ENCODE measurements around the gene B3GNT4.
"Not testable (repeated sequence)": the region's sequence is repeated elsewhere in the genome, so short reads cannot be mapped to it uniquely, and the experiment has no call there.

B3GNT4 gene

DNA sequence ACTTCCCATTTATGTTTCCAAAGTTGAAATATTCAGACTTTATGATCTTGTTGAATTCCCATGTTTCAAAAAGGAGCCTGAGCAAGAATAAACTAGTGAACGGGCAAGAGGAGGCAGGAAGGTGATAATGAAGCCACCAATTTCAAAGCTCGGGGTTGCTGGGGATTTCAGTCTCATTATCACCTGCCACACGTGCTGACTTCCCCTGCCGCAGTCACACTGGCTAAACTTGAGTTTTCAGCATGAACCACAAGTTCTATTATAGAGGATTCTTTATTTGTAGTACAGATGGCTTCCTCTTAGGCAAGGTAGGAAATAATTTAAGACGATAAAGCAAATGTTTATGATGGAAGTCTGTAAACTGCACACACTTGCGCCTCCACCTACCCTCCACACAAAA is 40.5 kb downstream of the B3GNT4 start:
- TF ChIP-seq, protein P1, sequence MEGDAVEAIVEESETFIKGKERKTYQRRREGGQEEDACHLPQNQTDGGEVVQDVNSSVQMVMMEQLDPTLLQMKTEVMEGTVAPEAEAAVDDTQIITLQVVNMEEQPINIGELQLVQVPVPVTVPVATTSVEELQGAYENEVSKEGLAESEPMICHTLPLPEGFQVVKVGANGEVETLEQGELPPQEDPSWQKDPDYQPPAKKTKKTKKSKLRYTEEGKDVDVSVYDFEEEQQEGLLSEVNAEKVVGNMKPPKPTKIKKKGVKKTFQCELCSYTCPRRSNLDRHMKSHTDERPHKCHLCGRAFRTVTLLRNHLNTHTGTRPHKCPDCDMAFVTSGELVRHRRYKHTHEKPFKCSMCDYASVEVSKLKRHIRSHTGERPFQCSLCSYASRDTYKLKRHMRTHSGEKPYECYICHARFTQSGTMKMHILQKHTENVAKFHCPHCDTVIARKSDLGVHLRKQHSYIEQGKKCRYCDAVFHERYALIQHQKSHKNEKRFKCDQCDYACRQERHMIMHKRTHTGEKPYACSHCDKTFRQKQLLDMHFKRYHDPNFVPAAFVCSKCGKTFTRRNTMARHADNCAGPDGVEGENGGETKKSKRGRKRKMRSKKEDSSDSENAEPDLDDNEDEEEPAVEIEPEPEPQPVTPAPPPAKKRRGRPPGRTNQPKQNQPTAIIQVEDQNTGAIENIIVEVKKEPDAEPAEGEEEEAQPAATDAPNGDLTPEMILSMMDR (IDR thresholded peaks at IDR 0.05), result no peak
- H3K27me3 ChIP-seq, result no peaks in the 10 kb centered on the region
- no peak overlapping the region for H3K27ac ChIP-seq
- H3K9me3 ChIP-seq, result no peaks in the 10 kb centered on the region
- no peak overlapping the region for H3K4me3 ChIP-seq (ENCODE audit: low read depth in 1 of 2, low read length in 1 of 2)
- peaks cover 66% of the 10 kb centered on the region for H3K36me3 ChIP-seq
- H3K4me1 ChIP-seq (ENCODE audit: control insufficient read depth in 1 of 2, insufficient read depth in 1 of 2, low read depth in 1 of 2, low read length in 1 of 2), result no peaks in the 10 kb centered on the region

DNA sequence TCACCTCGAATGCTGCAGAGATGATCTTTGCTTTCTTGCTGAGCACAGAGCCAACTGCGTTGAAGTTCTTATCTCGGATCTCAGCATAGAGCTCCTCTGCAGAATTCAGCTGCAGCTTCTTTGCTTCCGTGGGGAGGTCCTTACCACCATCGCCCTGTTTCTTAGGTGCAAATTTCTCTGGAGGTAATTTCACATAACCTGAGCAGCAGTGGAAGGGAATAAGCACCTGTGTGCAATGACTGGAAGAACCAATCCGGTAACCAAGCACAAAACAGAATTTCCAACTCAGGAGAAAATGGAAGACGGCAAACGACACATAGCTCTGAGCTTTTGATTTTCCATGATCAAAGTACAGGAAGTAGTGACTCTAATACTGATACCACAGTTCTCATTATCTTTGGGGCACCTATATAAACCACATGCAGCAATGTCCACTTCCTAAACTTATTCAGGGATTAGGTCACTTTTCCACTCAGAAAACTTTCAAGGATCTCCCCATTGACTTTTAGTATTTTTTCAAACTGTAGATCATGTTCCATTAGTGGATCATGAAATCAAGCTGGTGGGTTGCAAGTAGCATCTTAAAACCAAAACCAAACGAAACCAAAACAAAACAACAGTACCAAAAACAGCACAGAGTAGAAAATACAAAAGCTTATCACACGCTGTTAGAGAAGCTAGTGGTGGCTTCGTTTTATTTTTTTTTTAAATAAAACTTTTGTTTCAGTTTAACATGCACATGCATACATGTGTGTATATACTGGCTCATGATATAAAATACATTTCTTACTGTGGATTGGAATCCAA is 41.3 kb downstream of the B3GNT4 start:
- peaks cover 70% of the 10 kb centered on the region for H3K36me3 ChIP-seq

DNA sequence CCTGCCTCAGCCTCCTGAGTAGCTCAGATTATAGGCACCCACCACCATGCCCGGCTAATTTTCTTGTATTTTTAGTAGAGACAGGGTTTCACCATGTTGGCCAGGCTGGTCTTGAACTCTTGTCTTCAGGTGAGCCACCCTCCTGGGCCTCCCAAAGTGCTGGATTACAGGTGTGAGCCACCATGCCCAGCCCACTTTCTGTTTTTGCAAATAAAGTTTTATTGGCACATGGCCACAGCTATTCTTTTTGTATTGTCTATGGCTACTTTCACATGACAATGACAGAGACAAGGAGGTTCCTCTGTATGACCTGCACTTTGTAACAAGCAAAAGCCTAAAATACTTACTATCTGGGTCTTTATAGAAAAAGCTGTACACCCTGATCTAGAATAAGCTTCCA is 42.0 kb downstream of the B3GNT4 start:
- Histone ChIP-seq H3K27ac (no peak overlapping the region), H3K36me3 (peaks cover 72% of the 10 kb centered on the region), H3K4me3 (ENCODE audit: low read depth in 1 of 2, low read length in 1 of 2) (no peak overlapping the region), H3K9me3 (no peaks in the 10 kb centered on the region), H3K4me1 (ENCODE audit: control insufficient read depth in 1 of 2, insufficient read depth in 1 of 2, low read depth in 1 of 2, low read length in 1 of 2) (no peaks in the 10 kb centered on the region), H3K27me3 (no peaks in the 10 kb centered on the region)
- TF ChIP-seq, protein P1 (IDR thresholded peaks at IDR 0.05), result no peak

More for the DNA sequence above, 41.3 kb downstream of the B3GNT4 start:
- Histone ChIP-seq H3K9me3 (no peaks in the 10 kb centered on the region), H3K4me1 (ENCODE audit: control insufficient read depth in 1 of 2, insufficient read depth in 1 of 2, low read depth in 1 of 2, low read length in 1 of 2) (no peaks in the 10 kb centered on the region), H3K27me3 (no peaks in the 10 kb centered on the region), H3K27ac (no peak overlapping the region), H3K4me3 (ENCODE audit: low read depth in 1 of 2, low read length in 1 of 2) (no peak overlapping the region)
- TF ChIP-seq, protein P1 (IDR thresholded peaks at IDR 0.05), result no peak

DNA sequence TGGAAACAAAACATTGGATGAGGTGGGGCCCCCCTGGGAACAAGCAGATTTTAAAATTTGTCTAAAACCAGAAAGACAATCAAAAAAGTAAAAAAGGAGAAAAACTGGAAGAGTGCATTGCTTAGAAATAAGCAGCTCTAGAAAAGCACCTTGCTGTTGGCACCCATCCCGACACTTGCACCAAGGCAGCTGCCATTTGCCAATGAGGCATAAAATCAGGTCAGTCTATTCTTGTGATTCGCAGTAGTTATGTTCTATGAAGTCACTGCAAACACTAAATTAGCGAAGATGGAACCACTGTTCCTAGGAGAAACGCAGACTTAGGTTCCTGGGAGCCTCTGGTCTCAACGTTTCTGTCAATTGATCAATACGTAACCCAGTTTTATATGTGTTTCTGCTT is 46.5 kb downstream of the B3GNT4 start:
- H3K36me3 ChIP-seq, result peaks cover 57% of the 10 kb centered on the region
- no peak overlapping the region for H3K27ac ChIP-seq
- H3K4me1 ChIP-seq (ENCODE audit: control insufficient read depth in 1 of 2, insufficient read depth in 1 of 2, low read depth in 1 of 2, low read length in 1 of 2), result no peaks in the 10 kb centered on the region
- H3K4me3 ChIP-seq (ENCODE audit: low read depth in 1 of 2, low read length in 1 of 2), result no peak overlapping the region
- H3K27me3 ChIP-seq, result no peaks in the 10 kb centered on the region
- no peaks in the 10 kb centered on the region for H3K9me3 ChIP-seq
- TF ChIP-seq, protein P1 (IDR thresholded peaks at IDR 0.05), result no peak

DNA sequence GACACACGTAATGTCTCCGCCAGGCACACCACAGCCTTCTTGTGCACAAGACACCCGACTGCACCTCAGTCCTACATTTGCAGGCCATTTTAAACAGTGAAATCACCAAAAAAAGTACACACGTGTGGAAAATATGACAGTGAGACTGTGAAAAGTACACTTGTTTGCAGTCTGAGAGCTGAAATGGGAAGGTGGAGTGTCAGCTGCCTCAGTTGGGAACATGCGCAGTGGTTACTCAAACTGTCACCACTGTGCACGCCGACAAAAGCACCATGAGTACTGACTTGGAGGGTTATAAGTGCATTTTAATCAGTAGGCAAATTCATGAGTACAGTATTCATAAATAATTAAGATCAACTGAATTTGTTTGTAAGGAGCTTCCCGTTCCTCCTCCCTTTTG is 47.0 kb downstream of the B3GNT4 start:
- TF ChIP-seq, protein P1 (IDR thresholded peaks at IDR 0.05), result no peak
- H3K9me3 ChIP-seq, result no peaks in the 10 kb centered on the region
- peaks cover 61% of the 10 kb centered on the region for H3K36me3 ChIP-seq
- no peaks in the 10 kb centered on the region for H3K4me1 ChIP-seq (ENCODE audit: control insufficient read depth in 1 of 2, insufficient read depth in 1 of 2, low read depth in 1 of 2, low read length in 1 of 2)
- H3K27me3 ChIP-seq, result no peaks in the 10 kb centered on the region
- H3K4me3 ChIP-seq (ENCODE audit: low read depth in 1 of 2, low read length in 1 of 2), result no peak overlapping the region
- H3K27ac ChIP-seq, result no peak overlapping the region

DNA sequence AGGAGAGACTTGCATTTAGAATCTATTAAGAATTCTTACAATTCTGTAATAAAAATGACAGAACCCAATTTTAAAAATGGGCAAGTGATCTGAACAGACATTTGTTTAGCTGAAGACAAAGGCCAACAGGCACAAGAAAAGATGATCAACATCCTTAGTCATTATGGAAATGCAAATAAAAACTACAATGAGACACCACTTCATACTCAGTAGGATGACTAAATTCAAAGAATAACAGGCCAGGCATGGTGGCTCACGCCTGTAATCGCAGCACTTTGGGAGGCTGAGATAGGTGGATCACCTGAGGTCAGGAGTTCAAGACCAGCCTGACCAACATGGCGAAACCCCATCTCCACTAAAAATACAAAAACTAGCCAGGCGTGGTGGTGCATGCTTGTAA is 55.0 kb downstream of the B3GNT4 start:
- not testable (repeated sequence) for H3K4me1 ChIP-seq (ENCODE audit: control insufficient read depth in 1 of 2, insufficient read depth in 1 of 2, low read depth in 1 of 2, low read length in 1 of 2); H3K9me3 ChIP-seq; H3K4me3 ChIP-seq (ENCODE audit: low read depth in 1 of 2, low read length in 1 of 2); H3K27ac ChIP-seq; H3K27me3 ChIP-seq
- peaks cover 85% of the 10 kb centered on the region for H3K36me3 ChIP-seq

Data from neutrophil (primary cell).